ENCODE data around the gene IRF1.
A peak's percentile ranks its signal among the peaks of the same experiment; 100 is the strongest.

- TF ChIP-seq CTCF (IDR thresholded peaks at IDR 0.05): no peak
- no peak for TF ChIP-seq POLR2A (IDR thresholded peaks at IDR 0.05; ENCODE audit: low read depth)
- TF ChIP-seq POLR2AphosphoS5 (IDR thresholded peaks at IDR 0.05): peak; percentile 54 to 57
- peak; percentile 46 for TF ChIP-seq EP300 (IDR thresholded peaks at IDR 0.05)
Observed at GRCh38 chr5:132495667-132496190, 5.2 kb upstream of the IRF1 start.
